Measurements from ENCODE around the gene AGPAT4.

AGPAT4 gene

DNA sequence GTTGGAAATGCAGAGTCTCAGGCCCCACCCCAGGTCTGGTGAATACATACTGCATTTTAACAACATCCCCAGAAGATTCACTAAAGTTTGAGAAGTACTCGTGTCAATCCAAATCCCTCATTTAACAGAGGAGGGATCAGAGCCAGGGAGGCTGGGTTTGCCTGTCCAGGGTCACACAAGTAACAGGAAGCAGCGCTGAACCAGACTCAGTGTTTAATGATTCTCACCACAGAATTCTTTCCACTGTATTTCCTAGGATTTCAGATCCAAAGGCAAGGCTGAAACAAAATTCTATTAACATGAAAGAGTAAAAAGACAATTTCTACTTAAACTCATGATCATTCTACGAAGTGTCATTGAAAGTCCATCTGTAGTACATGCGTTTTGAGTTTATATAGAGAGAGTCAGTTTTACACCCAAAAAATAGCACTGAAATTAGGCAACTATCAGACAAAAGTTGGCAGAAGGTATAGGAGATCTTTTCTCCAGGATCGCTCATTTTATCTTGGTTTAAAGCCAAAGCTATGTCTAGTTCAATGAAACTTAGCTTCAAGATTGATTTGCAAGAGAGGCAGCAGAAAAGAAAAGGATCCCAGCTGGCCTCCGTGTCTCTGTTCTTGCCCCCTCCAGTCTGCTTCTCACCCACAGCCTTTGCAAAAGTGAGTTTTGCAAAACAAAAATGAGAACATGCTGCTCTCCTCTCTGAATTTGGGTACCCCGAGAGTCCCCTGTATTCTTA is 6.0 kb upstream of the AGPAT4 start:
- Histone ChIP-seq H3K27me3 (ENCODE audit: insufficient read depth, low read length, poor library complexity) (no peaks in the 10 kb centered on the region), H2BK15ac (replicated peaks; ENCODE audit: low read depth) (no peak overlapping the region), H3K18ac (ENCODE audit: low read length) (no peak overlapping the region), H3K4ac (ENCODE audit: low read depth, low read length) (no peak overlapping the region), H4K5ac (ENCODE audit: low read length) (no peak overlapping the region), H3K4me2 (ENCODE audit: low read length) (no peak overlapping the region), H3K27ac (ENCODE audit: low read depth, low read length) (no peak overlapping the region), H2BK5ac (ENCODE audit: low read length) (no peak overlapping the region), H3K23ac (ENCODE audit: low read length) (no peak overlapping the region), H3K36me3 (ENCODE audit: control insufficient read depth, insufficient read depth, low read length) (no peaks in the 10 kb centered on the region), H3K9ac (ENCODE audit: low read length) (no peak overlapping the region), H3K4me1 (ENCODE audit: control insufficient read depth, low read depth, low read length) (no peaks in the 10 kb centered on the region), H3K79me2 (ENCODE audit: control insufficient read depth, insufficient read depth, low read length) (no peaks in the 10 kb centered on the region), H3K56ac (ENCODE audit: low read length) (no peak overlapping the region), H4K8ac (ENCODE audit: low read depth, low read length) (no peak overlapping the region), H3K4me3 (ENCODE audit: low read length) (no peak overlapping the region), H3K79me1 (ENCODE audit: low read length) (no peaks in the 10 kb centered on the region), H2BK120ac (ENCODE audit: low read depth, low read length) (no peak overlapping the region), H2AK5ac (ENCODE audit: low read length) (no peak overlapping the region)
- no CpG with 5 or more reads among the region's 7 CpGs for WGBS (ENCODE audit: extremely low coverage, insufficient coverage, low lambda C conversion rate)
- no peak for DNase-seq

DNA sequence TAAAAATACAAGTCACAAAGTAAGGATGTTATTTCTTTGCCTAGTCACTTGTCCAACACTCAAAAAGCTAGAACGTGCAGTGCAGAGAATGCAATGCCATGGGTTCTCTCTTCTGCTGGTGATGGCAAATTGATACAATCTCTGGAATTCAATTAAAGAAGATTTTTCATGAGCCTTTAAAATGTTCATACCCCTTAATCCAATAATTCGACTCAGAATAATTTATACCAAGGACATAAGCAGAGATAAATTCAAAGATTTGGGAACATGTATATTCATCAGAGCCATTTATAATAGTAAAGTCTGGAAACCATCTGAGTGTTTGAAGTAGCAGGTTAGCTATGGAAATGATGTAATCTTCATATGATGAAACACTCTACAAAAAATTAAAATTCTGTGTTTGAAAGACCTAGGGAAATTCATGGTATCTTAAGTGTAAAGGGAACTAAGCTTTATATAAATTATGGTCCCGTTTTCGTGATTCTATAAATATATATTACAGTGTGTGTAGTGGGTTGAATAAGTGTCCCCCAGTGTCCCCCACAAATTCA is 2.8 kb upstream of the AGPAT4 start:
- H3K27ac ChIP-seq (ENCODE audit: low read depth, low read length), result no peak overlapping the region
- WGBS (ENCODE audit: extremely low coverage, insufficient coverage, low lambda C conversion rate), result no CpG with 5 or more reads among the region's 4 CpGs
- no peak overlapping the region for H3K56ac ChIP-seq (ENCODE audit: low read length)

DNA sequence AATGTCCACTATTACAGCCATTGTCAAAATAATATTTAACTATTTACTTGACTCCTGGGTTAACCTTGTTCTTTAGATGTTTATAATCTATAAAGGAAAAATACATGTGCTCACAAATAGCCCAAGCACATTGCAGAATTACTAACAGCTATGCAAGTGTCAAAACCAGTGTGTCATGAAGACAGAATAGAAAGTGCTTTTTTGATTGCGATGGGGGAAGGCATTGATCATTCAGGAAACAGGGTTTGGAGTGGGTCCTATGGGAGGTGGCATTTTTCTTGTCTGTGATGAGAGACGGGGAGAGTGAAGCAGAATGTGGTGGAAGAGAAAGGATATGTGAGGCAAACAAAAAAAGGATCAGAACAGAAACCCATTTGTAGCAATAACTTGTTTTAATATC is 1.0 kb upstream of the AGPAT4 start:
- Histone ChIP-seq H3K56ac (ENCODE audit: low read length) (no peak overlapping the region), H3K4ac (ENCODE audit: low read depth, low read length) (no peak overlapping the region), H3K18ac (ENCODE audit: low read length) (no peak overlapping the region), H3K79me1 (ENCODE audit: low read length) (peaks cover 3% of the 10 kb centered on the region), H3K27me3 (ENCODE audit: insufficient read depth, low read length, poor library complexity) (no peaks in the 10 kb centered on the region), H2BK15ac (replicated peaks; ENCODE audit: low read depth) (no peak overlapping the region), H3K4me2 (ENCODE audit: low read length) (no peak overlapping the region), H3K79me2 (ENCODE audit: control insufficient read depth, insufficient read depth, low read length) (peaks cover 26% of the 10 kb centered on the region), H2BK5ac (ENCODE audit: low read length) (no peak overlapping the region), H3K9ac (ENCODE audit: low read length) (no peak overlapping the region), H2BK120ac (ENCODE audit: low read depth, low read length) (no peak overlapping the region), H3K4me1 (ENCODE audit: control insufficient read depth, low read depth, low read length) (peaks cover 12% of the 10 kb centered on the region), H3K27ac (ENCODE audit: low read depth, low read length) (no peak overlapping the region), H3K36me3 (ENCODE audit: control insufficient read depth, insufficient read depth, low read length) (no peaks in the 10 kb centered on the region), H3K4me3 (ENCODE audit: low read length) (no peak overlapping the region), H4K8ac (ENCODE audit: low read depth, low read length) (no peak overlapping the region), H3K23ac (ENCODE audit: low read length) (no peak overlapping the region), H2AK5ac (ENCODE audit: low read length) (no peak overlapping the region), H4K5ac (ENCODE audit: low read length) (no peak overlapping the region)
- no peak for DNase-seq
- WGBS (ENCODE audit: extremely low coverage, insufficient coverage, low lambda C conversion rate), result no CpG with 5 or more reads among the region's 2 CpGs

More for the DNA sequence above, 2.8 kb upstream of the AGPAT4 start:
- no peaks in the 10 kb centered on the region for H3K27me3 ChIP-seq (ENCODE audit: insufficient read depth, low read length, poor library complexity)
- H3K23ac ChIP-seq (ENCODE audit: low read length), result no peak overlapping the region
- peaks cover 6% of the 10 kb centered on the region for H3K4me1 ChIP-seq (ENCODE audit: control insufficient read depth, low read depth, low read length)
- no peak overlapping the region for H2BK5ac ChIP-seq (ENCODE audit: low read length)
- H3K18ac ChIP-seq (ENCODE audit: low read length), result no peak overlapping the region
- no peak overlapping the region for H2AK5ac ChIP-seq (ENCODE audit: low read length)
- H2BK120ac ChIP-seq (ENCODE audit: low read depth, low read length), result no peak overlapping the region
- H3K36me3 ChIP-seq (ENCODE audit: control insufficient read depth, insufficient read depth, low read length), result no peaks in the 10 kb centered on the region
- H2BK15ac ChIP-seq (replicated peaks; ENCODE audit: low read depth), result no peak overlapping the region
- peaks cover 10% of the 10 kb centered on the region for H3K79me2 ChIP-seq (ENCODE audit: control insufficient read depth, insufficient read depth, low read length)
- H4K8ac ChIP-seq (ENCODE audit: low read depth, low read length), result no peak overlapping the region
- no peak overlapping the region for H4K5ac ChIP-seq (ENCODE audit: low read length)
- no peak overlapping the region for H3K4me3 ChIP-seq (ENCODE audit: low read length)
- no peak overlapping the region for H3K4ac ChIP-seq (ENCODE audit: low read depth, low read length)
- no peak overlapping the region for H3K9ac ChIP-seq (ENCODE audit: low read length)
- no peak for DNase-seq
- no peaks in the 10 kb centered on the region for H3K79me1 ChIP-seq (ENCODE audit: low read length)
- H3K4me2 ChIP-seq (ENCODE audit: low read length), result no peak overlapping the region

DNA sequence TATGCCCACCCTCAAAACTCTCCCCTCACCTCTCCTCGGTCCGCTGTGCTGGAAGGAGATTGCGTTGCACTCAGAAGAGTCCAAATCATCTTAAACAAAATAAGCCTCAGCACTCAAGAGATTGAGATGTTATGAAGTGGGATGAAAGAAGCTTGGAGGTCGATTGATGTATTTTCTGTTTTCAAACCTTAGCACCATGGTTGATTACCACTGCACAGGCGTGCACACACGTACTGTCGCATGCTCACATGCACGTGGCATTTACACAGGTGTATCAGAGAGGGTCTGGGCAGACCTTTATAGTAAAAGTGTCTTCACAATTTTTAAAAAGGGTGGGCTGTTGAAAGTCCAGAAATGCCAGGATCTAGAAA is 612 bp upstream of the AGPAT4 start:
- peak overlapping the region; percentile 62 for H2BK5ac ChIP-seq (ENCODE audit: low read length)
- peaks cover 14% of the 10 kb centered on the region for H3K4me1 ChIP-seq (ENCODE audit: control insufficient read depth, low read depth, low read length)
- no CpG with 5 or more reads among the region's 8 CpGs for WGBS (ENCODE audit: extremely low coverage, insufficient coverage, low lambda C conversion rate)

DNA sequence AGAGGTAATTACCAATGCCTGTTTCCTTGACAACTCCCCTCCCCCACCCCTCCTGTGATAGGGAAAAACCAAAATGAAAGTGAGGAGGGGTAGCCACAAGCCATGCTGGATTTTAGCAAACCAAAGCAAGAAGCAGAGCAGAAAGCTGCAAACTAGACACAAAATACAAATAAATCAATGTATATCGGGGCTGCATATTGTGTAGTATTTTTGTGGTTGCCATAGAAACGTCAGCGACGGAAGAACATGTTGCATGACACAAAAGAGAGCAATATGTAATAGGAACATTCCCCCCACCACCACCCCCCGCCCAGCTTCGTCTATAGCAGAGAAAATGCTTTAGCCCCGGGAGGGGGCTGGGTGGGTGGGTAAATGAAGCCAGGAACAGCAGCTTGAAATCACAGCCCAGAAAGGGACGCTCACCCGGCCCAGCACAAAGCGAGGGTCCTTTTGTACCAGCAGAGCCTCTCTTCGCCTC is 548 bp downstream of the AGPAT4 start:
- Histone ChIP-seq H3K4me2 (ENCODE audit: low read length) (peak overlapping the region; percentile 40), H3K56ac (ENCODE audit: low read length) (peak overlapping the region; percentile 94), H3K18ac (ENCODE audit: low read length) (peak overlapping the region; percentile 98), H3K79me1 (ENCODE audit: low read length) (peaks cover 12% of the 10 kb centered on the region), H3K27ac (ENCODE audit: low read depth, low read length) (peak overlapping the region; percentile 86), H3K4me1 (ENCODE audit: control insufficient read depth, low read depth, low read length) (peaks cover 17% of the 10 kb centered on the region), H3K9ac (ENCODE audit: low read length) (peak overlapping the region; percentile 70), H2BK5ac (ENCODE audit: low read length) (no peak overlapping the region), H3K23ac (ENCODE audit: low read length) (no peak overlapping the region), H2BK15ac (replicated peaks; ENCODE audit: low read depth) (peak overlapping the region; percentile 92), H2BK120ac (ENCODE audit: low read depth, low read length) (peak overlapping the region; percentile 85), H4K5ac (ENCODE audit: low read length) (no peak overlapping the region), H3K4me3 (ENCODE audit: low read length) (peak overlapping the region; percentile 95), H4K8ac (ENCODE audit: low read depth, low read length) (no peak overlapping the region), H2AK5ac (ENCODE audit: low read length) (no peak overlapping the region), H3K79me2 (ENCODE audit: control insufficient read depth, insufficient read depth, low read length) (peaks cover 40% of the 10 kb centered on the region), H3K36me3 (ENCODE audit: control insufficient read depth, insufficient read depth, low read length) (no peaks in the 10 kb centered on the region), H3K4ac (ENCODE audit: low read depth, low read length) (peak overlapping the region; percentile 93), H3K27me3 (ENCODE audit: insufficient read depth, low read length, poor library complexity) (no peaks in the 10 kb centered on the region)
- no CpG with 5 or more reads among the region's 11 CpGs for WGBS (ENCODE audit: extremely low coverage, insufficient coverage, low lambda C conversion rate)
- peak; percentile 92 for DNase-seq

More for the DNA sequence above, 612 bp upstream of the AGPAT4 start:
- H3K4ac ChIP-seq (ENCODE audit: low read depth, low read length), result no peak overlapping the region
- peaks cover 29% of the 10 kb centered on the region for H3K79me2 ChIP-seq (ENCODE audit: control insufficient read depth, insufficient read depth, low read length)
- peak overlapping the region; percentile 82 for H3K27ac ChIP-seq (ENCODE audit: low read depth, low read length)
- H2BK15ac ChIP-seq (replicated peaks; ENCODE audit: low read depth), result no peak overlapping the region
- H3K18ac ChIP-seq (ENCODE audit: low read length), result peak overlapping the region; percentile 42
- peak overlapping the region; percentile 90 for H3K56ac ChIP-seq (ENCODE audit: low read length)
- peak overlapping the region; percentile 21 for H4K5ac ChIP-seq (ENCODE audit: low read length)
- H3K79me1 ChIP-seq (ENCODE audit: low read length), result peaks cover 3% of the 10 kb centered on the region
- no peak overlapping the region for H2AK5ac ChIP-seq (ENCODE audit: low read length)
- peak overlapping the region; percentile 87 for H3K9ac ChIP-seq (ENCODE audit: low read length)
- H4K8ac ChIP-seq (ENCODE audit: low read depth, low read length), result peak overlapping the region; percentile 39
- DNase-seq, result no peak
- H3K27me3 ChIP-seq (ENCODE audit: insufficient read depth, low read length, poor library complexity), result no peaks in the 10 kb centered on the region
- peak overlapping the region; percentile 88 for H3K4me2 ChIP-seq (ENCODE audit: low read length)
- no peaks in the 10 kb centered on the region for H3K36me3 ChIP-seq (ENCODE audit: control insufficient read depth, insufficient read depth, low read length)
- peak overlapping the region; percentile 36 for H3K4me3 ChIP-seq (ENCODE audit: low read length)
- H2BK120ac ChIP-seq (ENCODE audit: low read depth, low read length), result no peak overlapping the region
- H3K23ac ChIP-seq (ENCODE audit: low read length), result no peak overlapping the region

Measured in mesendoderm (in vitro differentiated cells).